NCI-H2227 (cell line): ENCODE measurements around the gene DISP3.

Experiments used
- DNase-seq: peaks from one replicate; lab custom pipeline; 2025; ENCODE audit not compliant: unreplicated experiment; lab: John Stamatoyannopoulos, UW

Gene DISP3, protein sequence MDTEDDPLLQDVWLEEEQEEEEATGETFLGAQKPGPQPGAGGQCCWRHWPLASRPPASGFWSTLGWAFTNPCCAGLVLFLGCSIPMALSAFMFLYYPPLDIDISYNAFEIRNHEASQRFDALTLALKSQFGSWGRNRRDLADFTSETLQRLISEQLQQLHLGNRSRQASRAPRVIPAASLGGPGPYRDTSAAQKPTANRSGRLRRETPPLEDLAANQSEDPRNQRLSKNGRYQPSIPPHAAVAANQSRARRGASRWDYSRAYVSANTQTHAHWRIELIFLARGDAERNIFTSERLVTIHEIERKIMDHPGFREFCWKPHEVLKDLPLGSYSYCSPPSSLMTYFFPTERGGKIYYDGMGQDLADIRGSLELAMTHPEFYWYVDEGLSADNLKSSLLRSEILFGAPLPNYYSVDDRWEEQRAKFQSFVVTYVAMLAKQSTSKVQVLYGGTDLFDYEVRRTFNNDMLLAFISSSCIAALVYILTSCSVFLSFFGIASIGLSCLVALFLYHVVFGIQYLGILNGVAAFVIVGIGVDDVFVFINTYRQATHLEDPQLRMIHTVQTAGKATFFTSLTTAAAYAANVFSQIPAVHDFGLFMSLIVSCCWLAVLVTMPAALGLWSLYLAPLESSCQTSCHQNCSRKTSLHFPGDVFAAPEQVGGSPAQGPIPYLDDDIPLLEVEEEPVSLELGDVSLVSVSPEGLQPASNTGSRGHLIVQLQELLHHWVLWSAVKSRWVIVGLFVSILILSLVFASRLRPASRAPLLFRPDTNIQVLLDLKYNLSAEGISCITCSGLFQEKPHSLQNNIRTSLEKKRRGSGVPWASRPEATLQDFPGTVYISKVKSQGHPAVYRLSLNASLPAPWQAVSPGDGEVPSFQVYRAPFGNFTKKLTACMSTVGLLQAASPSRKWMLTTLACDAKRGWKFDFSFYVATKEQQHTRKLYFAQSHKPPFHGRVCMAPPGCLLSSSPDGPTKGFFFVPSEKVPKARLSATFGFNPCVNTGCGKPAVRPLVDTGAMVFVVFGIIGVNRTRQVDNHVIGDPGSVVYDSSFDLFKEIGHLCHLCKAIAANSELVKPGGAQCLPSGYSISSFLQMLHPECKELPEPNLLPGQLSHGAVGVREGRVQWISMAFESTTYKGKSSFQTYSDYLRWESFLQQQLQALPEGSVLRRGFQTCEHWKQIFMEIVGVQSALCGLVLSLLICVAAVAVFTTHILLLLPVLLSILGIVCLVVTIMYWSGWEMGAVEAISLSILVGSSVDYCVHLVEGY (N-terminal part only)

DNA sequence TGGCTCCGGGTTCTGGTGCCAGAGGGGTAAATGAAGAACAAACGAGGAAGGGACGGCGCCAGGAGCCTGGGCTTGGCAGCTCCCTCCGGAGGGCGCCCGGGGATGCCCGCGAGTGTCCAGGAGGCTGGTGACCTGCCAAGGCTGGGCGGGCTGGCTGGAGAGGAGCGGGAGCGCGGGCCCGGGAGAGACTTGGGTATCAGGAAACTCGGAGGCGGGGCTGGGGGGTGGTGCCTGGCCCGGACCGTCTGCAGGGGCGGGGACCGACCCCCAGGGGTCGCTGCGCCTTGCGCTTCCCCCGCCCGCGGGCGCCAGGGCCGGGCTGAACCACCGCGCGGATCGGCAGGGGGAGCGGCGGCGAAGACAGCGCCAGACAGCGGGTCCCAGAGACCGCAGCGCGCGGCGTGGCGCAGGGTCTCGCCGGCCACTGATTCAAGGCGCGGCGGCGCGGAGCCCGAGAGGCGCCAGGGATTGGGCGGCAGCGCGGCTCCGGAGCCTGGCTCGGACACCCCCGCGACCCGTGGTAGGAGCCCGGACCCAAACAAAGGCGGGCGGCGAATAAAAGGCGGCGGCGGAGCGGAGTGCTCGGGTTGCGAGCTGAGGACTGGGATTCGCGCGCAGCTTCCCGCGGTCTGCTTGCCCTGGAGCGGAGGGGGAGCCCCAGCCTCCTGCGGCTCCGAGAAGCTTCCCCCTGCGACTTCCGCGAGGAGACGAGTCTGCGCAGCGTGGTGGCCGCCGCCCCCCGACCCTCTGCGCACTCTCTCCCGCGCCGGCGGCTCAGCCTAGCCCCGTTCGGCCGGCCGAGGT lies at the start of gene DISP3:
Gene DISP3 (plus strand): TSS at position 585 of the 804 bp plus-strand sequence. CDS start 21,838 bp downstream, outside the sequence.
- DNase-seq, result peak; percentile 95

DNA sequence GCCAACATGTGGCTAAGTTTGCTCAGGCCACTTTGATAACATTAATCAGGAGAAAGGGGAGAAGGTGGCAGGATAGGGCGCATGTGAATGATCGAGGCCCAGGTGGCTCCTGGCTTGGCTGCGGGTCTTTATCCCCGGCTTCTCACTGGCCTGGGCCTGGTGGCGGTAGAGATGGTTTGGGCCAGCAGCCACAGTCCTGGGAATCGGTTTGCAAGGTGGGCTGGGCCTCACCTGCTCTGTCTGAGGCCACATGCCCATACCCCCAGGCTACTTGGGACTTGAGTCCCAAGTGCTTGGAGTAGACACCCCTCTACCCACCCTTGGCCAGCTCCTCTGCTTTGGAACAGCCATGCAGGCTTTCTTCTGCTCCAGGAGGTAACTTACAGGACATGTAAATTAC lies 49.7 kb upstream of the DISP3 start:
- DNase-seq, result no peak

DNA sequence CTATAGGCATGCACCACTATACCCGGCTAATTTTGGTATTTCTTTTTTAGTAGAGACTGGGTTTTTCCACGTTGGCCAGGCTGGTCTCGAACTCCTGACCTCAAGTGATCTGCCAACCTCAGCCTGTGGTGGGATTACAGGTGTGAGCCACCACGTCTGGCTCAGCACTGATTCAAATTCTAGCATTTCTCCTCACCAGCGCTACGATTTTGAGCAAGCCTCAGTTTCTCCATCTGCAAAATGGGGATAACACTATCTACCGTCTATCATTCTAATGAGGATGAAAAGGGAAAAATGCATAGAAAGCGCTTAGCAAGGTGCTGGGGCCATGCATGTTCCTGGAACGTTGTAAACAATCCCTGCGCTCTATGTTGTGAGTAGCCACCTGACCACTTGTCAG lies 49.0 kb upstream of the DISP3 start:
- no peak for DNase-seq

DNA sequence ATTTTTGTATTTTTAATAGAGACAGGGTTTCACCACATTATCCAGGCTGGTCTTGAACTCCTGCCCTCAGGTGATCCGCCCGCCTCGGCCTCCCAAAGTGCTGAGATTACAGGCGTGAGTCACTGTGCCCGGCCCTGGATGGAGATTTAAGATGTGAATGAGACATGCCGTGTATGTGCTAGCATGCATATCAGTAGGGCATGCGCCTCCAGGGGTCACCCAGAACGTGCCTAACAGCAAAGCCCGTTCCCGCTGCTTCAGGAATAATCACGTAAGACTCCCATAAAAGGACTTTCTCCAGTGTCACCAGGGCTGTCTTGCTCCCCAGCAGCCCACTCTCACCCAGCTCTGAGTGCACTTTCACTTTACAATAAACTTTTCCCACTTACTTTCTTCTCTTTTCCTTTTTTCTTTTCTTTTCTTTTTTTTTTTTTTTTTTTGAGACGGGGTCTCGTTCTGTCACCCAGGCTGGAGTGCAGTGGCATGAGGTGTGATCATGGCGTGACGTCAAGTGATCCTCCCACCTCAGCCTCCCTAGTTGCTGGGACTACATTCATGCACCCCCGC lies 46.9 kb upstream of the DISP3 start:
- DNase-seq, result no peak

DNA sequence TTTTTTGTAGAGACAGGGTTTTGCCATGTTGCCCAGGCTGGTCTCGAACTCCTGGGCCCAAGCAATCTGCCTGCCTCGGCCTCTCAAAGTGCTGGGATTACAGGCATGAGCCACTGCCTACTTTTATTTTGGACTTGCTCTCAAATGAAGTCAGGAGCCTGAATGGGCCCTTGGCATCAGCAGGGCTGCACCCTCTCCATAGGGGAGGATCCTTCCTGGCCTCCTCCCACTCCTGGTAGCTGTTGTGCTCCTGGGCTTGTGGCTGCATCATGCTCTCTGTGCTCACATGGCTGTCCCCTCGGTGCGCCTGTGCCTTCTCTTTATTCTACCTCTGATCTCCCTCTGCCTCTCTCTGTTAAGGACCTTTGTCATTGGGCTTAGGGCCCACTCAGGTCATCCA lies 46.4 kb upstream of the DISP3 start:
- DNase-seq, result no peak

DNA sequence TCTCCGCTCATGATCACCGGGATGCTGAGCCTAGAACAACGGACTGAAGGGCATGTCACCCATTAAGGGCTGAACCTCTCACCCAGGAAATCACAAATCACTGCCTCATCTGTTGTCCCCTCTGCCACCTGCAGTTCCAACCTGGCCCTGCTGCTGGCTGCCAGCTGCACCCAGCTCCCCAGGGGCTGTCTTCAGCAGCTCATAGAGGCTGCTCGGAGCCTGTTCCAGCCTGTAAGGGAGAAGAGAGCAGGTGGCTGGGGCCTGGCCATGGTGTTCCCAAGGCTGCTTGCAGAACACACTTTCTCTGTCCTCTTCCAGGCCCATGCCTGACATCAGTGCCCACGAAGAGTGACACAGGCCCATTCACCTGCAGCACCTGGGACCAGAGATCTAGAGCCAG lies 44.5 kb upstream of the DISP3 start:
- DNase-seq, result no peak

DNA sequence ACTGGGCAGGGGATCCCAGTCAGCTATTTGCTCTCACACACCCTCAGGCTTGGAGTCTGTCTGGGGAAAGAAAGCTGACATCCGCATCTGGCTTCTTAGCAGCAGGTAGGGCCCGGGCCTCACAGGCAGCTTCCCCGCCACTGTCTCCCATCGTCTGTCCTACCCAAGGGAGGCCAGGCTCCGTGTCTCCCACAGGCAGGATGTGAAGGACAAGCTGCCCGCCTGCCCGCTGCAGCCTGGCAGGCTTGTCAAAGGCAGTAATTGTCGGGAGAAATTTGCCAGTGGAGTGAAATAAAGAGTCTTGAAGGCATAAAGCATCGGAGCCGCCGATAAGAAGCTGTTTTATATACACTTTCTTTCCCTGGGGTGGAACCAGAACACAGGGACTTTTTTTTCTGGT lies 44.0 kb upstream of the DISP3 start:
- DNase-seq, result no peak

DNA sequence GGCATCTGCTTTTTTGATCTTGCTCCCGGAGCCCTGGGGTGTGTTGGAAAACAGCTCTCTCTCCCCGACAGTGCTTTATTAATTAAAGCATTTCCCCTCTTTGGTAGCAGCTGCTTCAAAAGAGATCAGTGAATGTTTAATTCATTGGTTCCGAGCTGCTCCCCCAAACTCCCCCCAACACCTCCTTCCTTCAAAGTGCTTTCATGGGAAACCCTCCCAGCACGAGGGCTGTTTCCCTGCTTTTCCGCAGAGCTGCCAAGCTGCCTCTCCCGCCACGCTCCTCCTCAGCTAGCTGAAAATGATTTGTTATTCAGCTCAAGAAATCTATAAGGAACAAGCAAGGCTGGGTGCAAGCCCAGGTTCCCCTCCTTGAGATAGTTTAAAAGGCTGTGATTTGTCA lies 40.0 kb upstream of the DISP3 start:
- DNase-seq, result no peak

DNA sequence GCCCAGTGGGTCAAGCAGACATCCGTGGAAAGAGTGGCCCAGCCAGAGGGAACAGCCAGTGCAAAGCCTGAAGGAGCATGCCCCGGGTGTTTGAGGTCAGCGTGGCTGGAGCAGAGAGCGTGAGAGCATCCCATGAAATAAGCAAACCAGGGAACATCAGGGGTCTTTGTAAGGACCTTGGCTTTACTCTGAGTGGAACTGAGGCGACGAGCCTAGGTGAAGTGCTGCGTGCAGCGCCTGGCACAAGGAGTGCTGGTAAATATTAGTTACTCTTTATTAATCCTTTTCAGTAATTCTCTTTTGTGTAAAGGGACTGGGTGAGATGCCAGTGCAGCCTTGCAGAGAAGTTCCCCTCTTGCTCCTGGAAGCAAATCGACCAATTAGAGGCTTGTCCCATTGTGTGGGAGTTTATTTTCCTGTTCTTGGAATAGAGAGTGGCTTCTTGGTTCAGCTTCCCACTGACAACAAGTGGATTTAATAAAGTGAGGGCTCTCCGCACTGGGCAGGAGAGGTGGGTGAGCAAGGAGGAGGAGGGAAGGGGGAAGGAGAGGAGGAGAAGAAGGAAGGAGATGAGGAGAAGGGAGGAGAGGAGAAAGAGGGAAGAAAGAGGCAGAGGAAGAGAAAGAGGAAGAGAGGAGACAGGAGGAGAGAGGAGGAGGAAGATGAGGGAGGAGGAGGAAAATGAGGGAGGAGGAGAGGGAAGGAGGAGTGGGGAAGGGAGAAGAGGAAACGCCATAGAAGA lies 37.6 kb upstream of the DISP3 start:
- DNase-seq, result no peak

DNA sequence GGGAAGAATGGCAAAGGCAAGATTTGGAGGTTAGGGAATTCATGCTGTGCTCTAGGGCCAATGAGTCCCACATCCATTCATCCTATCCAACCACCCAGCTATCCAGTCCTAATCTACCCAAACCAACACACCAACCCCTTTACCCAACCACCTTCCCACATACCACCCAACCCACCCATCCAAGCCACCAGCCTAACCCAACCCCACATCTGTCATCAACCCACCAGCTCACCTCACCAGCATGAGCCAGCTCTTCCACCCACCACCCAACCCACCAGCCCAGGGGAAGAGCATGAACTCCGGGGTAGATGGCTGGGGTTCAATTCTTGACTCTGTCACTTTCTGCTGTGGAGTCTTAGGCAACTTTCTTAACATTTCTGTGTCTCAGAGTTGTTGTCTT lies 35.9 kb upstream of the DISP3 start:
- no peak for DNase-seq

DNA sequence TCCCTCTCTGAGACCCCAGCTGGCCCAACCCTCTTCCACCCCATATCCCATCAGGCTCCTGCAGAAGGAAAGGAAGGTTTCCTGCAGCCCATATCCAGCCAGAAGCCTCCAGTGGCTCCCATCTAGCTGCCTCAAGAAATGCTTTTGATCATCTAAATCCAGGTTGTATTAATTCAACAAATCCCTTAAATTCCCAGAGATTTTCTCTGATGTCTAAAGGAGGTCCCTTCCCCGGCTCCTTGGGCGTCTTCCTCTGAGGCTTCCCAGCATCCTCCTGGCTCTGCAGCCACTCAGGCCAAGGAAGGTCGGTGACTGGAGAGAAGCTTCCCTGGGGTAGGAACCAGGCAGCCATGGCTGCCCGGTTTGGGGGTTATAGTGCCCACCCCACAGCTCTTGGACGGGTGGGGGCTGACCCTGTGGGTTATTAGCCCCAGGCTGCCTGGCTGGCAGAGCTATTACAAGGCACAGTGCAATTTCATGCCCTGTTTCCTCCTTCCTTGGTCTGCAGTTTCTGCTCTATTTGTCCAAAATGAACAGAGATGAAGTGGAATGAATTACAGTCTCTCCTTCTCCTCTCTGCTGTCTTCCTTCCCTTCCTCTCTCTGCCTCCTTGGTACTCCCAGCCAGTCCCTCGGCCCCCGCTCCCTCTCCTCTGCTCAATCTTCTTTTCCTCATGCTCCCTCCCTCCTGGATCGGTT lies 34.8 kb upstream of the DISP3 start:
- DNase-seq, result no peak

DNA sequence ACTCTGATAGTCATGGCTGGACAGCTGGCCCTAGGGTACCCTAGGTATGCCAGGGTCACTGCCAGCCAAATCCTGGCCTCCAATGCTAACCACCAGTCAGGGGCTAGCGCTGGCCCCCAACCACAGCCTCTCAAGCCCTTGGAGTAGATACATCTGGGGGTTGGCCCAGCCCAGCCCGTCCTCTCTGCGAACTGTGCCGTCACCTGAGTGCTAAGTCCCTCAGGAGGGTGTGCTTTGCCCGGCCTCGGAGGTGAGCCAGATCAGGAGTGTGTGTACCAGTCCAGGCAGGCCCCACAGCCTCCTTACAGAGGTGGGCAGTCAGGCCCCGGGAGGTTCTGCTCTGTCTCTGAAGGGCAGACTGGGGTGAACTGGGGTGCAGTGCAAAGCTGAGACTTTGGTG lies 34.0 kb upstream of the DISP3 start:
- DNase-seq, result no peak

DNA sequence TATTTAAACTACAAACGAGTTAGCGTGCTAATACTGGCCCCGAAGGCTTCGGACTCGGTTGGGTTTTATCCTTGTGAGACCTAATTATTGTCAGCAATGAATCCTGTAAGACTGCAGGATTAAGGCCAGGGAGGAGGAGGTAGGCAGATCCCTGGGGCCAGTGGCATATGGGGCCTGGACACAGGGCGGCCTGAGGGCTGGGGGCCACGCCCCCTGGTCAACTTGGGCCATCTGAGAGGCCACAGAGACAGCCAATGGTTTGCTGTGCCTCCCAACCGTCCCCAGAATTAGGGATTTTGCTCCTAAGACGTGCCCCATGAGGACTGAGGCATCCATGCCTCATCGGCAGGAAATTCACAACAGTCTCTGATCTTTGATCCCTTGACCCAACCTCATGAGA lies 31.1 kb upstream of the DISP3 start:
- no peak for DNase-seq

DNA sequence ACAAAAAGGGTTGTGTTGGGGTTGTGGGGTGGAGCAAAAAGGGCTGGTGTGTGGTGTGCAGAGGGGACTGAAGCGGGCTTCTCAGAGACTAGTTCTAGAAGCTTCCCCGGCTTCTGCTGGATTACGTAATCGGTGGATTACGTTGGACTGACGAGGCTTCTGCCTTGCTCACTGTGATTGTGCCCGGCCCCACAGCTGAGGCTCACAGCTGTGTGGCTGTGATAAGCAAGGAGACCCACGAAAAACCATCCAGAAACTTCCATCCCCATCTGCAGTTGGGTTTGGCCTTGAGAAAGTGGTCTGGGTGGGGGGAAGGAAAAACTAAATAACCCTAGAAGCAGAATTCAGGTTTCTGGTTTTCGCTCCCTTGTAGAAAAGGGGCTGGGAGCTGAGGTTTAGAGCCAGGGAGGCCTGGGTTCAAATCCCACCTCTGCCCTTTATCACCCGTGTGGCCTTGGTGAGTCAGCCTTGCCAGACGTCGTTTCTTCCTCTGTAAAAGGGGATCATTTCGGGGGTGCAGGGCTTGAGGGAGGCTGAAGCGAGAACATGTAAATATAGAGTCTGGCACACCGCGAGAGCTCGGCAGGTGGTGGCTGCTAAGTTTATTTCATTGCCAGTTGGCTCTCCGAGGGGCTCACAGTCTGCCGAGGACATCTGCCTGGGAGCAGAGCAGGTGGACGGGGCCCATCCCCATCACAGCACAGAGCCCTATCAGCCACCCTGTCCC lies 30.4 kb upstream of the DISP3 start:
- no peak for DNase-seq

DNA sequence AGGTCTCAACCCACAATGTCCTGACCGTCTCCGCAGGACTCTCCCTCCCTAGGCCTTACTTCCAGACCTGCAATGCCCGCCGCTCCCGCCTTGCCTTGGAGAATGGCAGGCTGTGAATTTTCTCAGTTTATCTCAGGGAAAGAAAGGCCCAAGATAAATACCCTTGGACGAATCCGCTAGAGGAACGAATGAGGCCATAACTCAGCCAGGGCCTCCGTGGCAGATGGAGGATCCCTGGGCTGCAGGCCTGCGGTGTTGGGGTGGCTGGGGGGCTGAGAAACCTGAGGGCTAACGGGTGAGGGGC lies 29.9 kb upstream of the DISP3 start:
- DNase-seq, result no peak

DNA sequence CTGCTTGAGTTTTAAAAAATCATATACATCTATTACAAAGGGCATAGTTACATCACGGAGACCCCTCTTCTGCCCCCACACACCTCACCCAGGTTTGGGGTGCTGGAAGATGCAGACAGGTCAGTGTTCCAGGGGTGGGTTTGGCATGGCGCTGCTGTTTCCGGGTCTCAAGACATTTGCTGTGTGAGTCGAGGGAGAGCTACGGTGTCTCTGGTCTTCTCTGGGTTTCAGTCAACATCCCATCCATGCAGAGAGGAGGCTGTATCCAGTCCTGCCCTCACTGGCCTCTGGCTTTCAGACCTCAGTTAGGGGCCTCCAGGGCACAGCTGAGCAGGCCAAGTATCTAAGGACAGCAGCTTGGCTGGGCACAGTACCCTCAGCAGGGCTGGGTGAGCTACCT lies 28.6 kb upstream of the DISP3 start:
- no peak for DNase-seq

DNA sequence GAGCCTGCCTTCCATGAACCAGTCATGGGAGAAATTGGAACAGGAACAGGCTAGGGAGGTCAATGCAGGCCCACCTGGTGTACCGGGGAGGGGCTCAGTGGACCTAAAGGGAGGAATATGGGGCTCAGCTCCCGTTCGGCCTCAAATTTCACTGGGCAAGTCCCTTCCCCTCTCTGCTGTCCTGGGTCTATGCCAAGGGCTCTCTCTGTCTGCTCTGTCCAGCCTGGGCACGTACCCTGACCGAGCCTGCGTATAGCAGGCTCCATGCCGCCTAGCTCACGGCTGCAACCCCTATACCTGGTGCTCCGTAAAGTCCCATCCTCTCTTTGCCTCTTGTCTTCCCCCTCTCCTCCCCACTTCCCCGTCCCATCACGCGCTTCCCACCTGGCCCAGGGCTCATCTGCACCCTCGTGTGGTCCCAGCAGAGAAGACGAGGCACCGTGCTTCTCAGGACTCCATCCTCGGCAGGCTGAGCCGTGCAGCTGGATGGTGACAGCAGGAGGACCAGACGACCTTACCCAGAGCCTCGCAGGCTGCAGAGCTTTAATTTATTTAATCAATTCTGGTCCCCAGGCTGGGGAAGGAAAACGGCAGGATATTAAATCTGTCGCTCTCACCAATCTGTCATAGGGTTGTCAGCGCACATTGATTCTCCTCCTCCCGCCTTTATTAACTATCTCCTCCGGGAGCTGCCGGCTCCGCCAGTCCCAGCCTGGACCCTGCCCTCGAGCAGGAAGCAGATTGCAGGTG lies 25.0 kb upstream of the DISP3 start:
- DNase-seq, result peak; percentile 33
